ENCODE results near the gene ARMC7.

The ARMC7 gene

DNA sequence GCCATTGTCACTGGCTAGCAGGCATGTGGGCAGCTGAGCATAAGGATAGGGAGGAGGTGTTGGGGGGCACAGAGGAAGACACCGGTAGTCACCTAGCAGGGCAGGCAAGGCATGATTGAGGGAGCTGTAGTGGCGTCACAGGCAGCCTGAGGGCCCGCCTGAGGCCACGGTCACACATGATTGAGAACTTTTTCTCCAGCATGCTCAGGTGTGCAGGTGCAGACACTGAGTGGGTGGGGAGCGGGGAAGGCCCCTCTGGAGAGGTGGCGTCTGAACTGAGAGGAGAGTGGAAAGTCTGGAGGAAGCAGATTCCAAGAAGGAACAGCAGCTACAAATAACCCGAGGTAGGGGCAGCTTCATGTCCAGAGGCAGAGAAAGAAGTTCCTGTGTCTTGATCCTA is 10.9 kb upstream of the ARMC7 start:
- in situ Hi-C loops (cut with MboI; ENCODE audit: low sequenced_read_pairs) = no loop called here

DNA sequence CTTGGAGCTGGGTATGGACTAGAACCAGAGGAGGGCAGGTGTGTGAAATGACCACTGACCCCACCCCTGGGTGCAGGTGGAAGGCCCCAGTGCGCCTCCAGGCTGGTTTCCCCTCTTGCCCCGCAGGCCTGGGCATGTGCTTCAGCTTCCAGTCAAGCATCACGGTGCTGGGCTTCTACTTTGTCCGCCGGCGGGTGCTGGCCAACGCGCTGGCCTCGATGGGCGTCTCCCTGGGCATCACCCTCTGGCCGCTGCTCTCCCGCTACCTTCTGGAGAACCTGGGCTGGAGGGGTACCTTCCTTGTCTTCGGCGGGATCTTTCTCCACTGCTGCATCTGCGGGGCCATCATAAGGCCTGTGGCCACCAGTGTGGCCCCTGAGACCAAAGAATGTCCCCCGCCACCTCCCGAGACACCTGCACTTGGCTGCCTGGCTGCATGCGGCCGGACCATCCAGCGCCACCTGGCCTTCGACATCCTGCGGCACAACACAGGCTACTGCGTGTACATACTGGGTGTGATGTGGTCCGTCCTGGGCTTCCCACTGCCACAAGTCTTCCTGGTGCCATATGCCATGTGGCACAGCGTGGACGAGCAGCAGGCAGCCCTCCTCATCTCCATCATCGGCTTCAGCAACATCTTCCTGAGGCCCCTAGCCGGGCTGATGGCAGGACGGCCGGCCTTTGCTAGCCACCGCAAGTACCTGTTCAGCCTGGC is 9.7 kb upstream of the ARMC7 start:
- in situ Hi-C loops (cut with MboI; ENCODE audit: low sequenced_read_pairs) = no loop called here

DNA sequence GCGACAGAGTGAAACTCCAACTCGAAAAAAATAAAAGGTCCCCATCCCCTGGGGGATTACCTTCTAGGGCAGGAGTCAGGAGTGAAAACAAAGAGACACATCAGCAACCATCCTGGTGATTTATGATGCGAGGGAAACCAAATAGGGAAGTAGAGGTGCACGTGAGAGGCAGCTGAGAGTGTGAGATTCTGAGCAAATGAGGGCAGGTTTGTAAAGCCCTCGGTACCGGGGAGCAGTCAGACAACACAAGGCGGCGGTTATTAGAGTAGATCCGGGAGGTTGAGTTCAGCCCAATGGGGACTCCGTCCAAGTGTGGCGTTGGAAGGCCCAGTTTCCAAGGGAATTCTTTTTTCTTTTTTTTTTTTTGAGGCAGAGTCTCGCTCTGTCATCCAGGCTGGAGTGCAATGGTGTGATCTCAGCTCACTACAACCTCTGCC is 7.4 kb upstream of the ARMC7 start:
- in situ Hi-C loops (cut with MboI; ENCODE audit: low sequenced_read_pairs) = no loop called here

DNA sequence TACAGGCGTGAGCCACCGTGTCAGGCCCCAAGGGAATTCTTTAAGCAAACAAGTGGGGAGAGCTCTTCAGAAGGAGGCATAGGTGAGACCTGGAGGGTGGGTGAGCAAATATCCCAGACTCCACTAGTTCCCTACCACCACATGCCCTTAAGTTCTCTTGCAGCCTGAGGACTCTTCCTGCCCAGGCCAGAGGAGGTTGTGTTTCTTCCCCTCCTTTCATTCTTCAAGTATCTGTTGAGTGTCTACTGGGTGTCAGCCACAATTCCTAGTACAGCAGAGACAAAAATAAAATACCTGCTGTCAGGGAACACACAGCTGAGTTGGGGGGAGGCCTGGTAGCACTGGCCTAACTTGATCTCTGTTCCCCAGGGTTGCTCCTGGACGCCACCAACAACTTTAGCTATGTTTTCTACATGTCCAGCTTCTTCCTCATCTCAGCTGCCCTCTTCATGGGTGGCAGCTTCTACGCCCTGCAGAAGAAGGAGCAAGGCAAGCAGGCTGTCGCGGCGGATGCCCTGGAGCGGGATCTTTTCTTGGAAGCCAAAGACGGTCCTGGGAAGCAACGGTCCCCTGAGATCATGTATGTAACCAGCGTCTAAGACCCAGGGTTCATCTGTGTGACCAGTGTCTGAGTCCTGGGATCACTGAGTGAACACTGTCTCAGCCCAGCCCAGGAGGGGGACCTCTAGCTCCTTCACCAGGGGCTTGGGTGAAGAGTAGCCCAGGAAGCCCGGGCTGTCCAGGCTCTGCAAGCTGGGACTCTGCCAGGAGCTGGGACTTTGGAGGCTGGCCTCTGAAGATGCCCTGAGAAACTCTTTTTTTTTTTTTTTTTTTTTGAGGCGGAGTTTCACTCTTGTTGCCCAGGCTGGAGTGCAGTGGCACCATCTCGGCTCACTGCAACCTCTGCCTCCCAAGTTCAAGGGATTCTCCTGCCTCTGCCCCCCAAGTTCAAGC is 5.9 kb upstream of the ARMC7 start:
- in situ Hi-C loops (cut with MboI; ENCODE audit: low sequenced_read_pairs) = no loop called here

DNA sequence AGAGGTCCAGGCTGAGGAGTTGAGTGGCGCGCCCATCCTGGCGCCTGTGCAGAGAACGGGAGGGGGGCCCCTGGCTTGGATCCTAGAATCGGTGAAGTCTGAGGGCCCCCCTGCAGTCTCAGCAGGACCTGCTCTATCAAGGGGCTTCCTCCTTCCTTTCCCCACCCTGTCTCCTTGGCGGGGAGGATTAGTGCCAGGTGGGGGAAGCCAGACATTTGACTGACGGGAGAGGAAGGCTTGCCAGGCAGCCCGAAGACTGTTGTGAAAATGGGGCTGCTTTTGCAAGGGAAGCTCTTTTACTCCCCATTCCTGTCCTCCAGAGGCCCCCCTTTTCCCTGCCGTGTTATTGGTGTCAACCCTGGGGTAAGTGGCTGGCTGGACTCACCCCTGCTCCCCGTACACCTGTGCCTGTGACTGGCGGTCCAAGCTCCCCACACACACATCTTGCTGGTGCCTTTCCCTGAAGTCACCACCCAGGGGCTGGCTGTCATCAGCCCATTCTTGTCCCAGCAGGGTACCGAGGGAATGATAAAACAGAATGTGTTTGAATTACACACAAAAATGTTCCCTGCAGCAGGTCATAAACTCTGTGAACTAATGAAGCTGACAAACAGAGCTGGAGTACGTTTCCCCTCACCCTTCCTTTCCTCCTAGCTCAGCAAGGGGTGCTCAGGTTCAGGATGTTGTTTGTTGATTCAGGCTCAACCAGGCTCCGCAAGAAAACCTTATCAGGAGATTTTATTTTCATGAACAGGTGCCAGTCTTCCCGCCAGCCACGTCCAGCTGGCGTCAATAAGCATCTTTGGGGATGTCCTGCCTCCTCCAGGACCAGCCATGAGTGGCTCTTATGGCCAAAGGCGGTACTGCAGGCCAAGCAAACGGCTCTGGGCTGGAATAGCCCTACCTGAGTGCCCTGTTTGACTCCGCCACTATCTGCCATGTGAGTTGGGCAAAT is 4.4 kb upstream of the ARMC7 start:
- in situ Hi-C loops (cut with MboI; ENCODE audit: low sequenced_read_pairs) = no loop called here

DNA sequence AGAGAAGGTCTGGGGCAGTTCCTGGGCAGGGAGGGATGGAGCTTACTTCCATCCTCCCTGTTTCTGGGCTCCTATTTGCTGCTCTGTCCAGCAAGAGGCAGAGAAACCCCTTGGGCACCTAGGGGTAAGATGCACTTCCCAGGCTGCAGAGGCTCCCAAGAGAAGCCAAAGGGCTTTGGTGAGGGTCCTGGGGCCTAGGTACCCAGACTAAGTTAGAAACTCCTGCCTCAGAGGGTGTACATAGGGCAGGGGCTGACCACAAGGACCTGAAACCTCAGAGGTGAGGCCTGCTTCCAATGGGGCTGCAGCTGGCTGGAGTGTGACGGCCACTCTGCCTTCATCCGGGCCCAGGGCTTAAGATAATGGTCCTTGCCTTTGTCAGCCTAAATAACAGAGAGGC is 1.6 kb upstream of the ARMC7 start:
- in situ Hi-C loops (cut with MboI; ENCODE audit: low sequenced_read_pairs) = no loop called here

DNA sequence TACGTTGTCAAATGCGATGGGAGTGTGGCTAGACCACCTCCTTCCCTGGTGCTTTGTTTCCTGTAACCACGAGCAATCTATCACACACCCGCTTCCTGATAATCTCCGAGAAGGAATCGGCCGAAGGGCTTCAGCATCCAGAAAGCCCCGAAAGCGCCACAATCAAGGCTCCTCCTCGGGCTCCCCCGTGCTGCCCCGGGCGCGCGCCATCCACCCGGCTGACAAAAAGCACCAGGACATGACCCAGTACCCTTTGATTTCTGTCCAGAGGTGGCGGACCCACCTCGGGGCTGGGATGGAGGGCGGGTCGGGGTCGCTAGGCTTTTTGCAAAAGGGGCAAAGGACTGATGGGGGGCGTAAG is 743 bp upstream of the ARMC7 start:
- in situ Hi-C loops (cut with MboI; ENCODE audit: low sequenced_read_pairs) = no loop called here

DNA sequence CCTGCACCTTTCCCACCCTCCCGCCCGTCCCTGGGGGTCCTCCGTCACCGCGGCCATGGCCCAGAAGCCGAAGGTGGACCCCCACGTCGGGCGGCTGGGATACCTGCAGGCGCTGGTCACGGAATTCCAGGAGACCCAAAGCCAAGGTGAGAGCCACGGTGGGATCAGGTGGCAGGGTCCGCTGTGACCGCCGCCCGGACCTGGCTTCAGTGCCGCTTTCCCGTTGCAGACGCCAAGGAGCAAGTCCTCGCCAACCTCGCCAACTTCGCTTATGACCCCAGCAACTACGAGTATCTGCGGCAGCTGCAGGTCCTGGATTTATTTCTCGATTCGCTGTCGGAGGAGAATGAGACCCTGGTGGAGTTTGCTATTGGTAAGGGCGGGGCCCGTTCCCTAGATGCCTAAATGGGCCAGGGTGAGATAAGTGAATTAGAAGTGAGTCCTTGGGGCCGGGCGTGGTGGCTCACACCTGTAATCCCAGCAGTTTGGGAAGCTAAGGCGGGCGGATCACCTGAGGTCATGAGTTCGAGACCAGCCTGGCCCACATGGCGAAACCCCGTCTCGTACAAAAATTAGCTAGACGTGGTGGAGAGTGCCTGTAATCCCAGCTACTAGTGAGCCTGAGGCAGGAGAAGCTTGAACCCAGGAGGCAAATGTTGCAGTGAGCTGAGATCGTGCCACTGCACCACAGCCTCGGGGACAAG is 617 bp downstream of the ARMC7 start:
- in situ Hi-C loops (cut with MboI; ENCODE audit: low sequenced_read_pairs) = no loop called here

DNA sequence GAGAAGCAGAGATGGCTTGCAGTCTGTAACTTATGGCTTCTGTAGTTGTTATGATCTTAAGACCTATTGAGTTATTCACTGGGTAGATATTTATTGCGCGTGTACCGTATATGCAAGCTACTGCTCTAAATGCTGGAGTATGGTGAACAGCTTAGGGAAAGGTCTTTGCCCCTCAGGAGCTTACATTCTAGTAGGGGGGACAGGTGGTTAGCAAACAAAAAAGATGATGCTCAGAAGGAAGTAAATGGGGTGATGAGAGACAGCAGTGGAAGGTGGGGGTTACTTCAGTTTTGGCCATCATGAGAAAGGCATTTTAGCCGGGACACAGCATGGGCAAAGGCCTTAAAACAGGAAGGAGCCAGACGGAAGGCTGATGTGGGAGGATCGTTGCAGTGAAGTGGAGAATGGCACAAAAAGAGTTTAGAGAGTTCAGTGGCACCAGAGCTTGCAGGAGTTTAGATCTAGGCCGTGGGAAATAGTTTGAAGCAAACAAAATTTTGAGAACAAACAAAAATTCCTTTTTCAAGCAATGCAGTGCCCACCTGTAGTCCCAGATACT is 2.1 kb downstream of the ARMC7 start:
- in situ Hi-C loops (cut with MboI; ENCODE audit: low sequenced_read_pairs) = no loop called here

DNA sequence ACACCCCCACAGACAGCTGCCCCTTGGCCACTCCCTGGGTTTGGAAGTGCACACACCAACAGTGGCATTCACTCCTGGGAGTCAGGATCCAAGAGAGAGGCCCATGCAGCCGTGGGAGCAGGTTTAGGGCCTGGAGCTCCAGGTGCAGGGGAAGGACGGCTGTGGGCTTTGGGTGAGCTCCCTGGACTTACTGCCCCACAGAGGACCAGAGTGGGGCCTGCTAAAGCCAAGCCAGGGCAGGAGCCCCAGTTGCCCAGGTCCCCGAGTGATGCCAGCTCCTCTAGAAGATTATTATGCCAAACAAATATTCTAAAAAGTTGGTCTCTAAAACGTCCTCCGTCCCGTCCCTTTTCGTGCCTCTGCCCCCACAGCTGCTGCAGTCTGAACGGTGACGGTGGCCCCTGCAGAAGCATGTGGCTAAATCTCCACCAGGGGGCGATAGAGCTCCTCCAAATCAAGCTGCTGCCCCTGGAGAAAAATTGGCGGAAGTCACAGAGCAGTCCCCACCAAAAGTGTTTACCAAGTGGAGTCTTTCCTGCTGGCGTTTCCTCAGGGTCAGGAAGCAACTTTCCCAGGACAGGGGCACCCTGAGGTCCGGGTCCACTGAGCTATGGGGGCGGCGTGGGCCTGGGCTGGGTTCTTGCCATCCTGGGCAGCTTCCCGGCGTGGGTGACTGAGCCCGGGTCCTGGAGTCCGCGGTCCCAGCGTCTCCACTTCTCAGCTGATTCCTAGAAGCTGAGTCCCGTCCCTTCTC is 4.2 kb downstream of the ARMC7 start:
- in situ Hi-C loops (cut with MboI; ENCODE audit: low sequenced_read_pairs) = no loop called here

DNA sequence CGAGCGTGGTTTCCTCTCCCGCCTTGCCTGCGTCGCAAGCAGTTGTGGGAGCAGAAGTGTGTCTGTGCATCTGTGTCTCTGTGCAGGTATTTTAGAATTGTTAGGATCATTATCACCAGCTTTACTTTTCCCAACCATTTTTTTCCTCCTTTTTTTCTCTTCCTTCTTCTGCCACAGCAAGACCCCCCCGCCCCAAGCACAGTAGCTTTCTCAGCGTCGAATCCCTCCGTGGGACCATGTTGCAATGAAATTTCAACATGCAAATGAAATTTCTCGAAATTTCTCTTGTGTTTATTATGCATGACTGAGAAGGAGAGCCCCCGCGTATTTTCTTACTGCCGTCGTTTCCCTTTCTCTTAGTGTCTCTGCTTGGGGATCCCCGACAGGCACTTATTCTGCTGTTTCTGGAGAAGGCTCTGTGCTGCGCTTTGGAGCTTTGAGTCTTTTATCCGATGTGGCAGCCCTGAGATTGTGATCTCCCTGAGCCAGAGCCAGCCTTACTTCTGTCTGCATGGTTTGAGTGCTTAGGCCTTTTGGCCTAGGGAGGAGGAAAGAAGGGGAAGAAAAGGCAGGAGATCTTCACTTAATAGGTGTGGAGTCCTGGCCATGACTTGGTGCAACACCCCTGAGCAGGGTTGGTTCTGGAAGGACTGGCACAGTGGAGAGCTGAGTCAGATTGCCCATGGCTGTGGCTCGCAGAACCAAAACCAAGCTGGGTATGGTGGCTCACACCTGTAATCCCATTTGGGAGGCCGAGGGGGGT is 5.0 kb downstream of the ARMC7 start:
- in situ Hi-C loops (cut with MboI; ENCODE audit: low sequenced_read_pairs) = no loop called here

DNA sequence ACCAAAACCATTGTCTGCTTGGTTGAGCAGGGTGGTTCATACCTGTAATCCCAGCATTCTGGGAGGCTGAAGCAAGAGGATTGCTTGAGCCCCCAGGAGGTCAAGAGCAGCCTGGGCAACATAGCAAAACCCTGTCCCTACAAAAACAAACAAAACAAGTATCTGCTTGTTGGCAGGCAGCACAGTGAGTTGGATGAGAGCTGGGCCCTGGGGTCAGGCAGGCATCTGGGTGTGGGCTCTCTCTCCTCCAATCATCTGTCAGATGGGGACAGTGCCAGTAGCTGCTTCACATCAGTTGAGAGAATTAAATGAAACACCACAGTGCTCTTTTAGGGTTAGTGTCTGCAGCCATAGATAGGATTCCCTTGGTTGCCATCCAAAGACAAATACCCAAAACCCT is 5.8 kb downstream of the ARMC7 start:
- in situ Hi-C loops (cut with MboI; ENCODE audit: low sequenced_read_pairs) = no loop called here

DNA sequence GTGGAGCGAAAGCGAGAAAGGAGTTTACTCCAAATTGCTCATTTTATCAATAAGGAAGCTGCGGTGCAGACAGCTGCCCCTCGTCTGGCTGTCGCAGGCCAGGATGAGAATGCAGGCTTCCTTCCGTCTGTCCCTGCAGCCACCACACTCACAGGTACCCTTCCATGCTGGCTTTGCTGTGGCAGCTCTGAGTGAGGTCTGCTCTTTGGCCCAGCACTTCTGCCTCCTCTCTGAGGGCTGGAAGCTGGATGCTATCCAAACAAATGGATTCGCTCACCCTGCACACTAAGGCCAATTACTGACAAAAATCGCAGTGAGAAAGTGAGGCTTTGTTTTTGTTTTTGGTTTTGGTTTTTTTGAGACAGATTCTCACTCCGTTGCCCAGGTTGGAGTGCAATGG is 7.0 kb downstream of the ARMC7 start:
- in situ Hi-C loops (cut with MboI; ENCODE audit: low sequenced_read_pairs) = no loop called here

DNA sequence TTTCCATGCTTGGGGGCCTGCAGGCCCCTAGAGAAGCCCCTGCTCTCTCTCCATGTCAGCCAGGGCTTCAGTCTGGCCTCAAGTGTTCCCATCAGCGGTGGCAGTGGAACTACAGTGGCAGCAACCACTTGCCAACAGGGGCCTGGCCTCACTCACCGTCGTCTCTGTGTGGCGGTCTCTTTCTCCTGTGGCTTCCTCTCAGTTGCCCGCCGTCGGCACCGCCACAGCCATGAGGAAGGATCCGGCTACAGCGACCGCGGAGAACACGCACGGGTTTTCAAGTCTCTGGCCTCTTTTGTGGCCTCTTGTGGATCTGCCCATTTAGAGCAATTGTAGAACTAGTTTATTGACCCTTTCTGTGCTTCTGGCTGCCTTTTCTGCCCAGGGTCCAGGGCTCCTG is 8.5 kb downstream of the ARMC7 start:
- in situ Hi-C loops (cut with MboI; ENCODE audit: low sequenced_read_pairs) = no loop called here

DNA sequence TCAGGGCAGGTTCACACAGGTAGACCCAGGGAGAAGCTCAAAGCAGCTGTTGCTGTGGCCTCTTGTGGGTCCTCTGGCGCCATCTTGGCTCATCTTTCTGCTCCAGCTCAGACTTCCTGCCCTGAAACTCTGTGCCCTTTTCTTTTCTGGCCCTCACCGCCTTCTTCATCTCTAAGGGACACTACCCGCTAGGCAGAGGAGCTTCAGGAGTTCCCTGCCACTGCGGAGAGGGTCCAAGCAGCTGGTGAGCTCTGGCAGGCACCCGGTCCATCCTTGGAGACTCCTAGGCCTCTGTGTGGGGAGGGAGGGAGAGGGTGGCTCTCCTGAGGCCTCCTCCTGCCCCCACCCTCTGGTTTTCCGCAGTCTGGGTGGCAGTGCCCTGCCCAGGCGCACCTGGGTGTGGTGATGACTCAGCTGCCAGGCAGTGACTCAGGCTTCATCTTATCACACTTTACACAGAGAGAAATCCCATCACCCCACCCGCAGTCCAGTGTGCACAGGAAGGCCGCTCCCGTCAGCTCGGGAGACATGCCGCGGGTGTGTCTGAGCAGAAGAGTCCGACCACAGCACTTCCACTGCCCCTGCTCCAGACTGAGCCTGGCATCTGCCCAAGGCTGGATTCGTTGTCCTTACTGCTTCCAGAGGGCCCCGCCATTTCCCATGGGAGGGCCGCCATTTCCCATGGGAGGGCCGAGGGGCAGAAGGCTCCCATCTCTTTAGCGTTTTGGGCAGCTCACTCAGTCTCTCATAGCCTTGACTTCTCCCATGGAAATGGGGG is 14.5 kb downstream of the ARMC7 start:
- in situ Hi-C loops (cut with MboI; ENCODE audit: low sequenced_read_pairs) = no loop called here

DNA sequence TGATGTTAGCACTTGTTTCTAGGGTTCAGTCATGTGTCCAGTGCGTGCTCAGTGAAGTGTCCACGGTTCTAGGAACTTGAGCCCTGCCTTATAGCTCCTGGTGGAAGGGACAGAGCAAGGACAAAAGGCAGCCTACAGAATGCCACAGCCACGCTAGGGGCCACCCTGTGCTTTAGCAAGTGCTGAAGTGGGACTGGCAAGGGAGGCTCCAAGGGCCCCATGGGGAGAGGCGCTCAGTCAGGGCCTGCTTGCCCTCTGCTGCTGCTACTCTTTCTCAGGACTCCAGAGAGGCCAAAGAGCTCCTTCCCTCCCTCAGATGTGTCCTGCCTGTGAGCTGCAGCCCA is 15.0 kb downstream of the ARMC7 start:
- in situ Hi-C loops (cut with MboI; ENCODE audit: low sequenced_read_pairs) = no loop called here

DNA sequence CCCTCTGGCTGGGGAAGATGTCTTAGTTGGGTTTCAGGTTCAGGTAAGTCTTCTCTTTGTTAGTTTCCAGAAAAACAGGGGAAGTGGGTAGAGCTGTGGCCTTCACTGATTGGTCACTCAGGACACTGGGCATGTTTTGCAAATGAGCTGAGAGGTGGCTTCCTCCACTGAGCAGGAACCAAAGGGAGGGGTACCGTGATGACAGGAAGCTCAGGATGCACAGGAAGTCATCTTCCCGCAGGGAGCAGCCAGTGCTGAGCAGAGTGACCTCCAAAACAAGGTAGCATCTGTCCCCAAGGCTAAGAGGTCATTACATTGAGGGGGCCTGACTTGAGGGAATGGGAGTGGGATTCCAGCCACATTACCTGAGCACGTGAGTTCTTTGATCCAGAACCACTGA is 16.2 kb downstream of the ARMC7 start:
- in situ Hi-C loops (cut with MboI; ENCODE audit: low sequenced_read_pairs) = no loop called here

DNA sequence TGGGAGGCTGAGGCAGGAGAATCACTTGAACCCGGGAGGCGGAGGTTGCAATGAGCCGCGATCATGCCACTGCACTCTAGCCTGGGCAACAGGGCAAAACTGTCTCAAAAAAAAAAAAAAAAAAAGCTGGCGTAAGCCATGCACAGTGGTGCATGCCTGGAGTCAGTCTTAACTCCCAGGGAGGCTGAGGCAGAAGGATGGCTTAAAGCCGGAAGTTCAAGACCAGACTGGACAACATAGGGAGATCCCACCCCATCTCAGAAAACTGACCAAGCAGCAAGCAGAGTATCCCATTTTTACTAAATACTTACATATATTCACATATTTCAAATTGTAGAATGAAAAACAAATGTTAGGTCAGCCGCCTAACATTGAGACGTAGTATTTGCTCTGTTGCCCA is 17.2 kb downstream of the ARMC7 start:
- in situ Hi-C loops (cut with MboI; ENCODE audit: low sequenced_read_pairs) = no loop called here

Data from HL-60/S4 treated with phorbol 12-myristate 13-acetate at 8.2 ng/mL for 4 days and 3 days (cell line).